ENCODE measurements around the gene TSPAN15.

DNA sequence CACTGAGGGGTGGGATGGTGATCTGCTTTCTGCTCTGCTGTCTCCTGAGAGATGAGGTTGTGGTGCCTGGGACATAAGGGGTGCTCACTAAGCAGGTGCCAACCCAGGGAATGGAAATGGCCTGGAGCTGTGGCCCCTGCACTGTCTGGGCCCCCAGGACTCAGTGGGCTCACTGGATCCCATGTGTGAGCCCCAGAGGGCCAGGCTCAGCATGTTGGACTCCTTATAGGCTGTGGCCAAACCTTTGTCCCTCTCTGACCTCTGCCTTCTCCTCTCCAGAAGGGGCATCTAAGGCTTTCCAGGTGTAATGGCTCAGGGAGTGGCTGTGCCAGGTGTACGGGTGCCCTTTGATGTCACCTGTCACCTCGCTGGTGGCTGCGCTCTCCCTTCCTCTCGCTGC, 65.5 kb downstream of the TSPAN15 start:
- TF ChIP-seq CTCF (IDR thresholded peaks at IDR 0.05) (no peak), POLR2A (IDR thresholded peaks at IDR 0.05) (no peak)
